ENCODE results near the gene DACH1.

DNA sequence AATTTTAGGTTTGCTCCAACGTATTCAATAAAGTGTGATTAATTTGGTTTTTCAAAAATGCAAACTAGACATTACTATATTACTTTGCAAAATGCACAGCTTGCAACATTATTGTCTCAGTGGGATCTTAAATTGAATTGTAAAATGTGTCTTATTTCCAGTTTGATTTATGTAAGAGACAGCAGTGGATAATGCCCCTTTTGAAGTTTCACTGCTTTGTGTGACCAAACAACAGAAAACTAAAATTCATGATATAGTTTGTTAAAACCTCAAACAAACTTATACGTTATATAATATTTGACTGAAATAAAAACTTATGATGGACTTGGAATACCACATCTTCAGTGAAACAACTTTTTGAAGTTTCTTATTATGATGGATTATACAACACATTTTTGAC lies 279.8 kb downstream of the DACH1 start:
- TF ChIP-seq ZNF565 (CRISPR knock-in tag; conservative IDR thresholded peaks at IDR 0.05; ENCODE audit: low read depth) (no peak), ESRRG (CRISPR knock-in tag; IDR thresholded peaks at IDR 0.05) (no peak)

Measured in SK-N-SH treated with all-trans-retinoic acid at 6 μM for 48 hours (cell line).